IMR-90 (cell line): ENCODE results near the gene DPRX. TPM values are rescaled to one million over a fixed set of nuclear protein-coding genes. Genes with fewer than 3 reads are reported as not detected.

Experiments
- ATAC-seq: fragments of 200-7000 bp; cut with Tn5 transposase; 2 replicates; pipeline ENCODE4 v1.9.1; 2020; ENCODE audit warnings: low read depth, mild to moderate bottlenecking, moderate library complexity
- BruUV-seq: library from RNA; stranded (reverse); fragments of 400-500 nt; replicated peaks from 2 replicates; lab custom pipeline; 2021; lab: Mats Ljungman, UMichigan
- CTCF ChIA-PET: fragments of 300-600 bp; formaldehyde crosslinking; extraction: SDS; loops from one replicate; lab custom pipeline; 2021; ENCODE audit warnings: antibody characterized with exemption; lab: Yijun Ruan, JAX
- POLR2A ChIA-PET: fragments of 300-600 bp; sonication (Branson Sonifier 250); formaldehyde crosslinking; loops from one replicate; lab custom pipeline; 2022; ENCODE audit warnings: antibody characterized with exemption; ENCODE audit not compliant: unreplicated experiment; lab: Charles Lee
- DNase-seq: peaks from one replicate; pipeline ENCODE4 v3.0.0; 2013
- H2AFZ ChIP-seq: replicated peaks from 2 replicates; pipeline ENCODE3; 2013; ENCODE audit warnings: low read length, mild to moderate bottlenecking; ENCODE audit not compliant: poor library complexity
- H2AK5ac ChIP-seq: 2 replicates; pipeline ENCODE4 v1.6.1; 2013; ENCODE audit warnings: low read depth, low read length, inconsistent platforms
- H2AK9ac ChIP-seq: replicated peaks from 2 replicates; pipeline ENCODE3; 2013; ENCODE audit warnings: mild to moderate bottlenecking, low read depth, low read length, moderate library complexity; ENCODE audit not compliant: poor library complexity
- H2BK120ac ChIP-seq: 2 replicates; pipeline ENCODE4 v1.6.1; 2013; ENCODE audit warnings: low read depth, low read length, inconsistent platforms
- H2BK15ac ChIP-seq: 3 replicates; pipeline ENCODE4 v1.6.1; 2013; ENCODE audit warnings: low read depth, low read length, inconsistent platforms
- H2BK20ac ChIP-seq: 2 replicates; pipeline ENCODE4 v1.6.1; 2013; ENCODE audit warnings: low read depth, mild to moderate bottlenecking, inconsistent platforms, low read length, moderate library complexity
- H2BK5ac ChIP-seq: 2 replicates; pipeline ENCODE4 v1.6.1; 2013; ENCODE audit warnings: mild to moderate bottlenecking, low read depth, low read length, inconsistent platforms; ENCODE audit not compliant: poor library complexity, severe bottlenecking
- H3K14ac ChIP-seq: replicated peaks from 2 replicates; pipeline ENCODE4 v1.6.1; 2013; ENCODE audit warnings: low read depth, low read length, inconsistent platforms
- H3K18ac ChIP-seq: 2 replicates; pipeline ENCODE4 v1.6.1; 2013; ENCODE audit warnings: low read depth, low read length, control low read depth
- H3K23ac ChIP-seq: 2 replicates; pipeline ENCODE4 v1.6.1; 2013; ENCODE audit warnings: low read depth, low read length, inconsistent platforms
- H3K27ac ChIP-seq: 2 replicates; pipeline ENCODE4 v1.5.1; 2013; ENCODE audit warnings: mild to moderate bottlenecking, control low read depth, low read length; ENCODE audit not compliant: insufficient read depth
- H3K27me3 ChIP-seq: 2 replicates; pipeline ENCODE4 v1.6.1; 2013; ENCODE audit warnings: low read length; ENCODE audit not compliant: control insufficient read depth, insufficient read depth
- H3K36me3 ChIP-seq: 2 replicates; pipeline ENCODE4 v1.6.1; 2013; ENCODE audit warnings: low read length, mixed read lengths; ENCODE audit not compliant: control insufficient read depth, insufficient read depth
- H3K4ac ChIP-seq: 2 replicates; pipeline ENCODE4 v1.6.1; 2013; ENCODE audit warnings: low read depth, low read length, inconsistent platforms
- H3K4me1 ChIP-seq: 2 replicates; pipeline ENCODE4 v1.6.1; 2013; ENCODE audit warnings: low read length, mixed read lengths; ENCODE audit not compliant: control insufficient read depth, insufficient read depth
- H3K4me2 ChIP-seq: 2 replicates; pipeline ENCODE4 v1.6.1; 2013; ENCODE audit warnings: low read depth, mild to moderate bottlenecking, control low read depth, low read length, moderate library complexity
- H3K4me3 ChIP-seq: 2 replicates; pipeline ENCODE4 v1.5.1; 2013; ENCODE audit warnings: low read depth, mild to moderate bottlenecking, control low read depth, low read length, moderate library complexity; ENCODE audit not compliant: insufficient read depth
- H3K56ac ChIP-seq: 2 replicates; pipeline ENCODE4 v1.6.1; 2013; ENCODE audit warnings: low read length, inconsistent platforms; ENCODE audit not compliant: insufficient read depth; ENCODE audit errors: extremely low read depth
- H3K79me1 ChIP-seq, 2 experiments: 2 replicates each; pipeline ENCODE4 v1.6.1; 2013; ENCODE audit warnings: low read length in 2 of 2, inconsistent platforms in 1 of 2, low read depth in 1 of 2
- H3K9ac ChIP-seq: 2 replicates; pipeline ENCODE4 v1.6.1; 2013; ENCODE audit warnings: low read depth, low read length, control low read depth
- H3K9me1 ChIP-seq: 2 replicates; pipeline ENCODE4 v1.6.1; 2013; ENCODE audit warnings: low read length, inconsistent platforms; ENCODE audit not compliant: insufficient read depth
- H3K9me3 ChIP-seq: 2 replicates; pipeline ENCODE4 v1.6.1; 2013; ENCODE audit warnings: low read length; ENCODE audit not compliant: control insufficient read depth, insufficient read depth
- H4K20me1 ChIP-seq: 2 replicates; pipeline ENCODE4 v1.6.1; 2013; ENCODE audit warnings: low read length, inconsistent platforms; ENCODE audit not compliant: insufficient read depth
- H4K5ac ChIP-seq: 2 replicates; pipeline ENCODE4 v1.6.1; 2013; ENCODE audit warnings: mild to moderate bottlenecking, low read depth, low read length, control low read depth
- H4K8ac ChIP-seq, 2 experiments: 2 replicates each; pipeline ENCODE4 v1.6.1; 2013; ENCODE audit warnings: low read depth in 2 of 2, low read length in 2 of 2, control low read depth in 1 of 2, inconsistent platforms in 1 of 2
- H4K91ac ChIP-seq: 2 replicates; pipeline ENCODE4 v1.6.1; 2013; ENCODE audit warnings: low read depth, low read length, inconsistent platforms; ENCODE audit not compliant: insufficient read depth
- BHLHE40 ChIP-seq: fragments of 150-350 bp; IDR thresholded peaks from 2 replicates; pipeline ENCODE4 v1.6.1; 2016; ENCODE audit warnings: mild to moderate bottlenecking, low read depth, low read length
- CEBPB ChIP-seq: IDR thresholded peaks from 2 replicates; pipeline ENCODE4 v1.6.1; 2012; ENCODE audit warnings: low read depth, low read length, improper control_type of control experiment
- CHD1 ChIP-seq: IDR thresholded peaks from 2 replicates; pipeline ENCODE4 v1.6.1; 2012; ENCODE audit warnings: low read depth, low read length, improper control_type of control experiment
- CTCF ChIP-seq: conservative IDR thresholded peaks from 2 replicates; pipeline ENCODE4 v1.5.1; 2012; ENCODE audit warnings: mild to moderate bottlenecking, low read depth, low read length, improper control_type of control experiment
- FOS ChIP-seq: fragments of 150-350 bp; IDR thresholded peaks from 2 replicates; pipeline ENCODE4 v1.6.1; 2016; ENCODE audit warnings: low read depth, low read length
- MAFK ChIP-seq: IDR thresholded peaks from 2 replicates; pipeline ENCODE4 v1.6.1; 2012; ENCODE audit warnings: low read depth, low read length, improper control_type of control experiment
- MAZ ChIP-seq: IDR thresholded peaks from 2 replicates; pipeline ENCODE4 v1.6.1; 2012; ENCODE audit warnings: low read depth, mild to moderate bottlenecking, low read length, improper control_type of control experiment, moderate library complexity, borderline replicate concordance
- MXI1 ChIP-seq: IDR thresholded peaks from 2 replicates; pipeline ENCODE4 v1.6.1; 2012; ENCODE audit warnings: low read depth, mild to moderate bottlenecking, low read length, moderate library complexity, borderline replicate concordance
- NFE2L2 ChIP-seq: fragments of 150-350 bp; IDR thresholded peaks from 2 replicates; pipeline ENCODE4 v1.6.1; 2016; ENCODE audit warnings: low read depth, mild to moderate bottlenecking, low read length
- POLR2A ChIP-seq: IDR thresholded peaks from 2 replicates; pipeline ENCODE4 v1.6.1; 2012; ENCODE audit warnings: mild to moderate bottlenecking, low read depth, low read length
- RAD21 ChIP-seq: IDR thresholded peaks from 2 replicates; pipeline ENCODE4 v1.6.1; 2012; ENCODE audit warnings: low read length, improper control_type of control experiment
- RCOR1 ChIP-seq: IDR thresholded peaks from 2 replicates; pipeline ENCODE4 v1.6.1; 2012; ENCODE audit warnings: mild to moderate bottlenecking, low read length, improper control_type of control experiment; ENCODE audit not compliant: insufficient replicate concordance
- RFX5 ChIP-seq: IDR thresholded peaks from 2 replicates; pipeline ENCODE4 v1.8.0; 2012; ENCODE audit warnings: low read depth, mild to moderate bottlenecking, low read length, moderate library complexity
- SMC3 ChIP-seq: fragments of 150-350 bp; IDR thresholded peaks from 2 replicates; pipeline ENCODE4 v1.6.1; 2016; ENCODE audit warnings: low read depth, mild to moderate bottlenecking, antibody characterized with exemption, low read length, moderate library complexity
- WGBS, 2 experiments: methylation state at CpG; one replicate each; pipeline versions ENCODE4 v1.1.5 to v1.1.7; 2013; ENCODE audit warnings: missing lambda C conversion rate in 2 of 2; ENCODE audit not compliant: insufficient read length in 1 of 2; ENCODE audit errors: extremely low coverage in 2 of 2; 5-methylcytosine and 5-hydroxymethylcytosine counted together
- dilution Hi-C: fragments of 300-500 bp; cut with HindIII; formaldehyde crosslinking; loops from one replicate; pipeline ENCODE4 v1.14.3; 2018; ENCODE audit warnings: low sequenced_read_pairs; ENCODE audit not compliant: unreplicated experiment
- in situ Hi-C: fragments of 300-500 bp; cut with MboI; formaldehyde crosslinking; loops from 3 replicates; pipeline ENCODE4 v1.14.3; 2019; ENCODE audit warnings: low sequenced_read_pairs, inconsistent platforms, mixed read lengths
- intact Hi-C: fragments of 100-400 bp; cut with micrococcal nuclease; formaldehyde crosslinking; loops from 2 replicates; pipeline ENCODE4 v1.10.0; 2022
- polyA plus RNA-seq, 3 experiments: library from polyadenylated mRNA; depleted of rRNA; stranded (reverse); fragments of >200 nt; gene quantifications; 2 replicates each; pipeline ENCODE4 v1.2.3, GENCODE V29; 2012; ENCODE audit warnings: low replicate concordance in 1 of 3
- total RNA-seq: library from RNA; depleted of rRNA; stranded (reverse); fragments of >200 nt; gene quantifications from 2 replicates; pipeline ENCODE4 v1.2.3, GENCODE V29; 2012
- TF ChIP-seq, protein P1 (sequence below): fragments of 150-350 bp; IDR thresholded peaks from 2 replicates; pipeline ENCODE4 v1.6.1; 2017; ENCODE audit warnings: mild to moderate bottlenecking, antibody characterized with exemption, low read length, low read depth
- TF ChIP-seq, protein P2 (sequence below): fragments of 150-350 bp; IDR thresholded peaks from 2 replicates; pipeline ENCODE4 v1.6.1; 2016; ENCODE audit warnings: low read depth, mild to moderate bottlenecking, low read length, moderate library complexity, borderline replicate concordance

Gene DPRX
- total and polyA plus RNA-seq, 2 of the 4 experiments (the other 2 are of a cell fraction), result not detected

GRCh38 chr19:53634768-53635167, 3.0 kb downstream of the DPRX start:
- Histone ChIP-seq H4K91ac (no peak overlapping the region), H2BK120ac (no peak overlapping the region), H2AK9ac (no peak overlapping the region), H3K4me3 (no peak overlapping the region), H3K9me3 (peaks cover 37% of the 10 kb centered on the region), H3K4me1 (no peaks in the 10 kb centered on the region), H3K27me3 (no peaks in the 10 kb centered on the region), H3K4me2 (no peak overlapping the region), H3K9ac (no peak overlapping the region), H3K23ac (no peak overlapping the region), H3K18ac (no peak overlapping the region), H4K20me1 (no peaks in the 10 kb centered on the region), H3K27ac (no peak overlapping the region), H2AFZ (no peak overlapping the region), H2BK15ac (no peak overlapping the region), H4K5ac (no peak overlapping the region), H3K56ac (no peak overlapping the region), H4K8ac (no peak overlapping the region), H3K79me1 (no peaks in the 10 kb centered on the region), H2BK5ac (no peak overlapping the region), H2BK20ac (no peak overlapping the region), H3K4ac (no peak overlapping the region), H3K36me3 (no peaks in the 10 kb centered on the region), H2AK5ac (no peak overlapping the region), H3K9me1 (no peaks in the 10 kb centered on the region), H3K14ac (no peak overlapping the region)
- POLR2A ChIA-PET, result no interaction called here
- WGBS, 2 experiments, result 83% methylated on average over 2 of the region's 10 CpGs; no CpG with 5 or more reads in 1 of the 2 experiments
- BruUV-seq, result no TSS peak
- DNase-seq (no peak), ATAC-seq (no peak)
- dilution Hi-C loops (no loop called here), intact Hi-C loops (no loop called here), in situ Hi-C loops (no loop called here)
- no peak for TF ChIP-seq POLR2A
- TF ChIP-seq SMC3, result no peak
- TF ChIP-seq MXI1, result no peak
- TF ChIP-seq, protein P1, sequence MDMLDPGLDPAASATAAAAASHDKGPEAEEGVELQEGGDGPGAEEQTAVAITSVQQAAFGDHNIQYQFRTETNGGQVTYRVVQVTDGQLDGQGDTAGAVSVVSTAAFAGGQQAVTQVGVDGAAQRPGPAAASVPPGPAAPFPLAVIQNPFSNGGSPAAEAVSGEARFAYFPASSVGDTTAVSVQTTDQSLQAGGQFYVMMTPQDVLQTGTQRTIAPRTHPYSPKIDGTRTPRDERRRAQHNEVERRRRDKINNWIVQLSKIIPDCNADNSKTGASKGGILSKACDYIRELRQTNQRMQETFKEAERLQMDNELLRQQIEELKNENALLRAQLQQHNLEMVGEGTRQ, result no peak
- no peak for TF ChIP-seq RFX5
- TF ChIP-seq MAZ, result no peak
- TF ChIP-seq FOS, result no peak
- TF ChIP-seq RAD21, result no peak
- TF ChIP-seq NFE2L2, result no peak
- no peak for TF ChIP-seq BHLHE40
- TF ChIP-seq, protein P2, sequence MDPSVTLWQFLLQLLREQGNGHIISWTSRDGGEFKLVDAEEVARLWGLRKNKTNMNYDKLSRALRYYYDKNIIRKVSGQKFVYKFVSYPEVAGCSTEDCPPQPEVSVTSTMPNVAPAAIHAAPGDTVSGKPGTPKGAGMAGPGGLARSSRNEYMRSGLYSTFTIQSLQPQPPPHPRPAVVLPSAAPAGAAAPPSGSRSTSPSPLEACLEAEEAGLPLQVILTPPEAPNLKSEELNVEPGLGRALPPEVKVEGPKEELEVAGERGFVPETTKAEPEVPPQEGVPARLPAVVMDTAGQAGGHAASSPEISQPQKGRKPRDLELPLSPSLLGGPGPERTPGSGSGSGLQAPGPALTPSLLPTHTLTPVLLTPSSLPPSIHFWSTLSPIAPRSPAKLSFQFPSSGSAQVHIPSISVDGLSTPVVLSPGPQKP, result no peak
- TF ChIP-seq CEBPB, result no peak
- TF ChIP-seq CHD1, result no peak
- no peak for TF ChIP-seq RCOR1
- TF ChIP-seq MAFK, result no peak
- TF ChIP-seq CTCF, result no peak
- CTCF ChIA-PET, result interaction anchor here (0.6 kb wide), 1 partner anchor 34 kb away, joined by 4 read pairs; no protein-coding TSS in a partner anchor
